ENCODE measurements around the gene PPP4R3A. TPM values are rescaled to one million over a fixed set of nuclear protein-coding genes. Genes with fewer than 3 reads are reported as not detected.

The PPP4R3A gene
- total and polyA plus RNA-seq, 2 donors (not counting 3 experiments of a cell fraction or from before 2014, with no cell fraction given): 20.5 to 77.0 TPM

GRCh38 chr14:91439345-91439744, 70.8 kb downstream of the PPP4R3A start:
- Histone ChIP-seq H3K79me2 (ENCODE audit: control insufficient read depth, insufficient read depth, low read length) (no peaks in the 10 kb centered on the region), H3K4me1 (ENCODE audit: control insufficient read depth, extremely low read depth, insufficient read depth, low read length) (no peaks in the 10 kb centered on the region), H3K9me1 (replicated peaks; ENCODE audit: control insufficient read depth, extremely low read depth, insufficient read depth, low read length) (no peaks in the 10 kb centered on the region), H3K4me3 (replicated peaks in 1 of 3; ENCODE audit: insufficient read depth in 1 of 3, low read depth in 1 of 3, low read length in 3 of 3) (no peak overlapping the region), H3K9ac (replicated peaks; ENCODE audit: extremely low read depth, insufficient read depth, low read length) (no peak overlapping the region), H3K27ac (ENCODE audit: insufficient read depth, low read depth, low read length) (no peak overlapping the region), H2AFZ (ENCODE audit: low read depth, low read length) (no peak overlapping the region), H3K9me3 (replicated peaks; ENCODE audit: control insufficient read depth, insufficient read depth, low read length) (no peaks in the 10 kb centered on the region), H4K20me1 (replicated peaks; ENCODE audit: control insufficient read depth, extremely low read depth, insufficient read depth, low read length) (no peaks in the 10 kb centered on the region), H3K27me3 (ENCODE audit: control insufficient read depth in 2 of 2, insufficient read depth in 2 of 2, low read length in 2 of 2) (peaks cover 4 to 10% of the 10 kb centered on the region in 2 experiments), H3K36me3 (ENCODE audit: control insufficient read depth in 2 of 2, extremely low read depth in 1 of 2, insufficient read depth in 2 of 2, low read length in 2 of 2) (no peaks in the 10 kb centered on the region), H3K4me2 (ENCODE audit: insufficient read depth, low read length) (no peak overlapping the region)
- no TSS peak for BruUV-seq (replicated peaks)
- TF ChIP-seq MAX (IDR thresholded peaks at IDR 0.05; ENCODE audit: insufficient read depth, insufficient read length) (no peak), MYC (IDR thresholded peaks at IDR 0.05; ENCODE audit: low read depth, low read length) (no peak), POLR2AphosphoS5 (IDR thresholded peaks at IDR 0.05; ENCODE audit: insufficient read depth, low read depth, low read length) (no peak), FOS (IDR thresholded peaks at IDR 0.05; ENCODE audit: borderline replicate concordance, insufficient read depth, low read length) (no peak), GATA2 (IDR thresholded peaks at IDR 0.05; ENCODE audit: insufficient read depth, insufficient read length, low read depth, low read length) (no peak), JUN (IDR thresholded peaks at IDR 0.05; ENCODE audit: borderline replicate concordance, insufficient read depth, insufficient read length, low read depth) (no peak), POLR2A (IDR thresholded peaks at IDR 0.05; ENCODE audit: low read depth, low read length) (no peak), EZH2 (IDR thresholded peaks at IDR 0.05; ENCODE audit: borderline replicate concordance, low read depth, low read length, severe bottlenecking) (no peak)
- TF ChIP-seq, protein P1, sequence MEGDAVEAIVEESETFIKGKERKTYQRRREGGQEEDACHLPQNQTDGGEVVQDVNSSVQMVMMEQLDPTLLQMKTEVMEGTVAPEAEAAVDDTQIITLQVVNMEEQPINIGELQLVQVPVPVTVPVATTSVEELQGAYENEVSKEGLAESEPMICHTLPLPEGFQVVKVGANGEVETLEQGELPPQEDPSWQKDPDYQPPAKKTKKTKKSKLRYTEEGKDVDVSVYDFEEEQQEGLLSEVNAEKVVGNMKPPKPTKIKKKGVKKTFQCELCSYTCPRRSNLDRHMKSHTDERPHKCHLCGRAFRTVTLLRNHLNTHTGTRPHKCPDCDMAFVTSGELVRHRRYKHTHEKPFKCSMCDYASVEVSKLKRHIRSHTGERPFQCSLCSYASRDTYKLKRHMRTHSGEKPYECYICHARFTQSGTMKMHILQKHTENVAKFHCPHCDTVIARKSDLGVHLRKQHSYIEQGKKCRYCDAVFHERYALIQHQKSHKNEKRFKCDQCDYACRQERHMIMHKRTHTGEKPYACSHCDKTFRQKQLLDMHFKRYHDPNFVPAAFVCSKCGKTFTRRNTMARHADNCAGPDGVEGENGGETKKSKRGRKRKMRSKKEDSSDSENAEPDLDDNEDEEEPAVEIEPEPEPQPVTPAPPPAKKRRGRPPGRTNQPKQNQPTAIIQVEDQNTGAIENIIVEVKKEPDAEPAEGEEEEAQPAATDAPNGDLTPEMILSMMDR (IDR thresholded peaks at IDR 0.05; ENCODE audit: extremely low read depth in 1 of 2, insufficient read depth in 1 of 2, low read depth in 1 of 2, low read length in 2 of 2): no peak
- FAIRE-seq (no peak), DNase-seq (ENCODE audit: low read depth, low spot score) (no peak)
- CTCF ChIA-PET: interaction anchor here (1.1 kb wide), 1 partner anchor 558 kb away, joined by 3 read pairs; no protein-coding TSS in a partner anchor
- intact Hi-C loops (cut with micrococcal nuclease): no loop called here
- POLR2A ChIA-PET: no interaction called here
- dilution Hi-C loops (cut with MboI; ENCODE audit: extremely low pct_ligation_motif_present, low sequenced_read_pairs): no loop called here
